PFSK-1 (cell line): ENCODE results near the gene BLOC1S2.
A peak's percentile ranks its signal among the peaks of the same experiment; 100 is the strongest.

Experiments
- FOXP2 ChIP-seq: optimal IDR thresholded peaks from 2 replicates; pipeline ENCODE3; 2011; ENCODE audit warnings: borderline replicate concordance, control low read depth, inconsistent platforms; ENCODE audit not compliant: insufficient read depth; ENCODE audit errors: extremely low read length, extremely low read depth
- POLR2AphosphoS5 ChIP-seq: IDR thresholded peaks from 2 replicates; pipeline ENCODE4 v1.6.1; 2012; ENCODE audit warnings: low read depth, mild to moderate bottlenecking, control low read depth, low read length, moderate library complexity
- SIN3A ChIP-seq: IDR thresholded peaks from 2 replicates; pipeline ENCODE4 v1.6.1; 2012; ENCODE audit warnings: mild to moderate bottlenecking, low read length, moderate library complexity, borderline replicate concordance; ENCODE audit not compliant: insufficient read depth
- TAF1 ChIP-seq: IDR thresholded peaks from 2 replicates; pipeline ENCODE4 v1.6.1; 2012; ENCODE audit warnings: low read length, control low read depth, borderline replicate concordance; ENCODE audit not compliant: insufficient read depth
- TF ChIP-seq, protein P1 (sequence below), 2 experiments: IDR thresholded peaks; 2 replicates each; pipeline versions ENCODE4 v1.6.1 to v1.8.0; 2011 to 2012; ENCODE audit warnings: low read depth in 2 of 2, low read length in 2 of 2, control low read depth in 1 of 2, inconsistent platforms in 1 of 2, mild to moderate bottlenecking in 1 of 2, moderate library complexity in 1 of 2; ENCODE audit not compliant: insufficient read depth in 1 of 2

The BLOC1S2 gene

DNA sequence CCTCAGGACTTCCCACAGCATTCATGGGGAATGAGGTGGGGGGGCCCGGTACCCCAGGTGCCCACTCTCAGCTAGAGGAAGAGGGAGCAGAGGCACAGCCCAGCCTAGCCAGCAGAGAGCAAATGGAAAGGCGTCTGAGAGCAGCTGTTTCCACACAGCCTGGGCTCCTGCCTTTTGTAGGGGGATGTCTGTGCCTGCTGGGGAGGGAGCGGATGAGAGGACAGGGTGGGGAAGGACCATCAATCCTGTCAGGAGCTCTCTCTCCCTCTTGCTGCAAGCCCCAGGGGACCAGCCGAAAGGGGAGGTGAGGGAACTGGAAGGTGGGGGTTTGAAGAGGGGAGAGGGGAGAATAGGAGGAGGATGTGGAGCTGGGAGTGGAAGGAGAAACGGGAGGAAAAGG, 43.6 kb upstream of the BLOC1S2 start, which contains the start of gene PKD2L1:
PKD2L1 (minus strand) TSS at position 150 of the 400 bp plus-strand sequence; CDS start at position 25, 125 bp downstream.
- TF ChIP-seq POLR2AphosphoS5, result no peak
- TF ChIP-seq, protein P1, sequence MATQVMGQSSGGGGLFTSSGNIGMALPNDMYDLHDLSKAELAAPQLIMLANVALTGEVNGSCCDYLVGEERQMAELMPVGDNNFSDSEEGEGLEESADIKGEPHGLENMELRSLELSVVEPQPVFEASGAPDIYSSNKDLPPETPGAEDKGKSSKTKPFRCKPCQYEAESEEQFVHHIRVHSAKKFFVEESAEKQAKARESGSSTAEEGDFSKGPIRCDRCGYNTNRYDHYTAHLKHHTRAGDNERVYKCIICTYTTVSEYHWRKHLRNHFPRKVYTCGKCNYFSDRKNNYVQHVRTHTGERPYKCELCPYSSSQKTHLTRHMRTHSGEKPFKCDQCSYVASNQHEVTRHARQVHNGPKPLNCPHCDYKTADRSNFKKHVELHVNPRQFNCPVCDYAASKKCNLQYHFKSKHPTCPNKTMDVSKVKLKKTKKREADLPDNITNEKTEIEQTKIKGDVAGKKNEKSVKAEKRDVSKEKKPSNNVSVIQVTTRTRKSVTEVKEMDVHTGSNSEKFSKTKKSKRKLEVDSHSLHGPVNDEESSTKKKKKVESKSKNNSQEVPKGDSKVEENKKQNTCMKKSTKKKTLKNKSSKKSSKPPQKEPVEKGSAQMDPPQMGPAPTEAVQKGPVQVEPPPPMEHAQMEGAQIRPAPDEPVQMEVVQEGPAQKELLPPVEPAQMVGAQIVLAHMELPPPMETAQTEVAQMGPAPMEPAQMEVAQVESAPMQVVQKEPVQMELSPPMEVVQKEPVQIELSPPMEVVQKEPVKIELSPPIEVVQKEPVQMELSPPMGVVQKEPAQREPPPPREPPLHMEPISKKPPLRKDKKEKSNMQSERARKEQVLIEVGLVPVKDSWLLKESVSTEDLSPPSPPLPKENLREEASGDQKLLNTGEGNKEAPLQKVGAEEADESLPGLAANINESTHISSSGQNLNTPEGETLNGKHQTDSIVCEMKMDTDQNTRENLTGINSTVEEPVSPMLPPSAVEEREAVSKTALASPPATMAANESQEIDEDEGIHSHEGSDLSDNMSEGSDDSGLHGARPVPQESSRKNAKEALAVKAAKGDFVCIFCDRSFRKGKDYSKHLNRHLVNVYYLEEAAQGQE (IDR thresholded peaks at IDR 0.05; ENCODE audit: insufficient read depth in 1 of 2, low read depth in 2 of 2, low read length in 2 of 2), result no peak
- TF ChIP-seq TAF1, result no peak
- TF ChIP-seq SIN3A, result no peak
- no peak for TF ChIP-seq FOXP2

- TF ChIP-seq POLR2AphosphoS5, result no peak
- TF ChIP-seq, protein P1 (IDR thresholded peaks at IDR 0.05; ENCODE audit: insufficient read depth in 1 of 2, low read depth in 2 of 2, low read length in 2 of 2), result no peak
- TF ChIP-seq SIN3A, result no peak
- no peak for TF ChIP-seq FOXP2
- TF ChIP-seq TAF1, result no peak
Measured at GRCh38 chr10:100328198-100328597, 41.7 kb upstream of the BLOC1S2 start.

- no peak for TF ChIP-seq TAF1
- no peak for TF ChIP-seq SIN3A
- no peak for TF ChIP-seq FOXP2
- no peak for TF ChIP-seq POLR2AphosphoS5
- TF ChIP-seq, protein P1 (IDR thresholded peaks at IDR 0.05; ENCODE audit: insufficient read depth in 1 of 2, low read depth in 2 of 2, low read length in 2 of 2), result no peak
Measured at GRCh38 chr10:100327718-100328009, 41.2 kb upstream of the BLOC1S2 start.

- TF ChIP-seq TAF1 (no peak), FOXP2 (no peak), SIN3A (no peak), POLR2AphosphoS5 (no peak)
- TF ChIP-seq, protein P1 (IDR thresholded peaks at IDR 0.05; ENCODE audit: insufficient read depth in 1 of 2, low read depth in 2 of 2, low read length in 2 of 2), result no peak
Measured at GRCh38 chr10:100327007-100327717, 40.7 kb upstream of the BLOC1S2 start.

- no peak for TF ChIP-seq SIN3A
- TF ChIP-seq, protein P1 (IDR thresholded peaks at IDR 0.05; ENCODE audit: insufficient read depth in 1 of 2, low read depth in 2 of 2, low read length in 2 of 2), result peak; percentile 88 to 94
Measured at GRCh38 chr10:100325158-100325557, 38.7 kb upstream of the BLOC1S2 start.
